Measurements from ENCODE around the gene OIT3.

- TF ChIP-seq POLR2A (IDR thresholded peaks at IDR 0.05): no peak
- TF ChIP-seq, protein P1, sequence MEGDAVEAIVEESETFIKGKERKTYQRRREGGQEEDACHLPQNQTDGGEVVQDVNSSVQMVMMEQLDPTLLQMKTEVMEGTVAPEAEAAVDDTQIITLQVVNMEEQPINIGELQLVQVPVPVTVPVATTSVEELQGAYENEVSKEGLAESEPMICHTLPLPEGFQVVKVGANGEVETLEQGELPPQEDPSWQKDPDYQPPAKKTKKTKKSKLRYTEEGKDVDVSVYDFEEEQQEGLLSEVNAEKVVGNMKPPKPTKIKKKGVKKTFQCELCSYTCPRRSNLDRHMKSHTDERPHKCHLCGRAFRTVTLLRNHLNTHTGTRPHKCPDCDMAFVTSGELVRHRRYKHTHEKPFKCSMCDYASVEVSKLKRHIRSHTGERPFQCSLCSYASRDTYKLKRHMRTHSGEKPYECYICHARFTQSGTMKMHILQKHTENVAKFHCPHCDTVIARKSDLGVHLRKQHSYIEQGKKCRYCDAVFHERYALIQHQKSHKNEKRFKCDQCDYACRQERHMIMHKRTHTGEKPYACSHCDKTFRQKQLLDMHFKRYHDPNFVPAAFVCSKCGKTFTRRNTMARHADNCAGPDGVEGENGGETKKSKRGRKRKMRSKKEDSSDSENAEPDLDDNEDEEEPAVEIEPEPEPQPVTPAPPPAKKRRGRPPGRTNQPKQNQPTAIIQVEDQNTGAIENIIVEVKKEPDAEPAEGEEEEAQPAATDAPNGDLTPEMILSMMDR (IDR thresholded peaks at IDR 0.05): no peak
These were observed 83.3 kb downstream of the OIT3 start for GRCh38 chr10:72976886-72977285.

All from testis (tissue), 2 donors.